Heart right ventricle (tissue), 16 donors: ENCODE measurements around the gene DBI. TPM values are rescaled to one million over a fixed set of nuclear protein-coding genes. Genes with fewer than 3 reads are reported as not detected.

Source experiments
- ATAC-seq, 8 donors: fragments of 200-7000 bp; cut with Tn5 transposase; one replicate each; pipeline ENCODE4 v1.9.1; 2020; ENCODE audit warnings: mild to moderate bottlenecking in 8 of 8, moderate library complexity in 8 of 8, moderate number of reproducible peaks in 1 of 8
- DNase-seq, 2 donors: peaks; one replicate each; pipeline ENCODE4 v3.0.0-alpha.2; 2020
- H3K27ac ChIP-seq, 10 donors: fragments of 200-600 bp; sonication (generic) in 2 of 10; one replicate each; pipeline versions ENCODE4 v1.5.0 to v1.8.0; 2020 to 2022; ENCODE audit warnings: mild to moderate bottlenecking in 3 of 10
- H3K27me3 ChIP-seq, 7 donors: fragments of 200-600 bp; one replicate each; pipeline ENCODE4 v1.8.0; 2021 to 2022; ENCODE audit warnings: mild to moderate bottlenecking in 2 of 7
- H3K36me3 ChIP-seq, 9 donors: fragments of 200-600 bp; sonication (generic) in 1 of 9; one replicate each; pipeline versions ENCODE4 v1.5.0 to v1.8.0; 2020 to 2022; ENCODE audit warnings: mild to moderate bottlenecking in 2 of 9
- H3K4me1 ChIP-seq, 9 donors: fragments of 200-600 bp; sonication (generic) in 1 of 9; one replicate each; pipeline versions ENCODE4 v1.5.0 to v1.8.0; 2020 to 2022; ENCODE audit warnings: mild to moderate bottlenecking in 4 of 9
- H3K4me3 ChIP-seq, 10 donors: fragments of 200-600 bp; sonication (generic) in 2 of 10; one replicate each; pipeline versions ENCODE4 v1.5.0 to v1.8.0; 2020 to 2022; ENCODE audit warnings: mild to moderate bottlenecking in 7 of 10, moderate library complexity in 2 of 10
- H3K9me3 ChIP-seq, 11 donors: fragments of 200-600 bp in 10 of 11; sonication (generic) in 2 of 11; one replicate each; pipeline versions ENCODE4 v1.5.0 to v1.8.0; 2013 to 2022; ENCODE audit warnings: mild to moderate bottlenecking in 2 of 11, control low read depth in 1 of 11, moderate library complexity in 1 of 11
- WGBS, 2 donors: extraction: QIAGEN DNeasy Blood & Tissue Kit; methylation state at CpG; one replicate each; pipeline ENCODE4 v1.1.7; 2013; ENCODE audit warnings: inconsistent platforms in 1 of 2; 5-methylcytosine and 5-hydroxymethylcytosine counted together
- intact Hi-C, 10 donors: fragments of 100-400 bp; cut with DNase I; formaldehyde crosslinking; loops; one replicate each; pipeline versions ENCODE4 v1.11.1 to v1.14.2; 2022
- polyA plus RNA-seq, 2 donors: library from polyadenylated mRNA; stranded (reverse); fragments of 200-250 nt; gene quantifications; one replicate each; pipeline ENCODE4 v1.2.3, GENCODE V29; 2013
- total RNA-seq, 10 donors: library from RNA; stranded (reverse); fragmentation: NEBNext Ultra II Directional in 3 of 10; extraction: Animal tissue kit (Norgen Biotek cat#: 25700) in 3 of 10; gene quantifications; one replicate each; pipeline versions ENCODE4 v1.2.1 to v1.2.4, GENCODE V29; 2021 to 2023
- TF ChIP-seq, protein P1 (sequence below), 9 donors: fragments of 200-600 bp; sonication (generic) in 2 of 9; IDR thresholded peaks; one replicate each; pipeline versions ENCODE4 v1.5.0 to v1.8.0; 2021 to 2022; ENCODE audit warnings: antibody characterized with exemption in 9 of 9, mild to moderate bottlenecking in 5 of 9, moderate library complexity in 1 of 9
- donor health status: Arrhythmogenic right ventricular cardiomyopathy.
- donor health status: ischemic (EF 13 %, LVEDD 7.1; RV severe dilation, severe dysfunction).
- donor health status: healthy with polysubstance abuse.
- donor health status: DM: no; HTN: yes; CAD: no.
- donor health status: DM: no; HTN: no; CAD: no.
- donor health status: ischemic (EF 25% LVEDD 6.9; RV normal size, moderate dysfunction).
- donor health status: ischemic (EF 25% LVEDD 5.7; RV mildly dilated, moderate dysfunction).
- donor health status: healthy.
- donor health status: DM: yes; HTN: yes; CAD: no.
- donor health status: Ischemic cardiomyopathy.
- donor health status: ischemic (EF 35%, LVEDD 5.7; RV mildly dilated, moderate dysfunction).
- donor health status: nonischemic (EF 11% LVEDD 7.7; RV severe dilation, severe dysfunction).
- donor health status: DM: yes; HTN: yes; CAD: no.
- donor health status: PGD.
- donor health status: ischemic (EF 29% LVEDD 5.4; RV normal size, mild dysfunction).
- donor health status: nonischemic (EF 23%, LVEDD 6.1; RV moderate dilation, normal function).

Gene DBI
- total and polyA plus RNA-seq, 12 donors = 195 to 502 (median 274) TPM

GRCh38 chr2:119359774-119360173 is 7.0 kb upstream of the DBI start:
- WGBS, 2 donors = 91 to 93% methylated on average over 6 of the region's 6 CpGs
- TF ChIP-seq, protein P1, sequence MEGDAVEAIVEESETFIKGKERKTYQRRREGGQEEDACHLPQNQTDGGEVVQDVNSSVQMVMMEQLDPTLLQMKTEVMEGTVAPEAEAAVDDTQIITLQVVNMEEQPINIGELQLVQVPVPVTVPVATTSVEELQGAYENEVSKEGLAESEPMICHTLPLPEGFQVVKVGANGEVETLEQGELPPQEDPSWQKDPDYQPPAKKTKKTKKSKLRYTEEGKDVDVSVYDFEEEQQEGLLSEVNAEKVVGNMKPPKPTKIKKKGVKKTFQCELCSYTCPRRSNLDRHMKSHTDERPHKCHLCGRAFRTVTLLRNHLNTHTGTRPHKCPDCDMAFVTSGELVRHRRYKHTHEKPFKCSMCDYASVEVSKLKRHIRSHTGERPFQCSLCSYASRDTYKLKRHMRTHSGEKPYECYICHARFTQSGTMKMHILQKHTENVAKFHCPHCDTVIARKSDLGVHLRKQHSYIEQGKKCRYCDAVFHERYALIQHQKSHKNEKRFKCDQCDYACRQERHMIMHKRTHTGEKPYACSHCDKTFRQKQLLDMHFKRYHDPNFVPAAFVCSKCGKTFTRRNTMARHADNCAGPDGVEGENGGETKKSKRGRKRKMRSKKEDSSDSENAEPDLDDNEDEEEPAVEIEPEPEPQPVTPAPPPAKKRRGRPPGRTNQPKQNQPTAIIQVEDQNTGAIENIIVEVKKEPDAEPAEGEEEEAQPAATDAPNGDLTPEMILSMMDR (IDR thresholded peaks at IDR 0.05) = no peak
- no peaks in the 10 kb centered on the region for H3K27me3 ChIP-seq
- ATAC-seq = no peak
- intact Hi-C loops = loop anchor here in 2 of 10 donors (5.0 to 10.0 kb wide), 2 partner anchors 45 to 47 kb away; no protein-coding TSS in a partner anchor
- no peak for DNase-seq
- H3K4me3 ChIP-seq = no peak overlapping the region
- H3K9me3 ChIP-seq = no peaks in the 10 kb centered on the region
- peaks cover 0 to 52% (median 18%) of the 10 kb centered on the region in 9 donors for H3K4me1 ChIP-seq
- H3K27ac ChIP-seq = peak overlapping the region in 1 of 10 donors; percentile 0
- no peaks in the 10 kb centered on the region for H3K36me3 ChIP-seq

- ATAC-seq = no peak
- Histone ChIP-seq H3K9me3 (no peaks in the 10 kb centered on the region), H3K4me1 (peaks cover 0 to 52% (median 25%) of the 10 kb centered on the region in 9 donors), H3K27ac (no peak overlapping the region), H3K4me3 (no peak overlapping the region), H3K36me3 (no peaks in the 10 kb centered on the region), H3K27me3 (no peaks in the 10 kb centered on the region)
- WGBS, 2 donors = 97 to 100% methylated on average over 2 of the region's 2 CpGs
- intact Hi-C loops = loop anchor here in 2 of 10 donors (5.0 to 10.0 kb wide), 2 partner anchors 46 to 48 kb away; no protein-coding TSS in a partner anchor
- TF ChIP-seq, protein P1 (IDR thresholded peaks at IDR 0.05) = no peak
- no peak for DNase-seq
Measured at GRCh38 chr2:119360423-119360966, 6.3 kb upstream of the DBI start.

- Histone ChIP-seq H3K27ac (peak overlapping the region in 1 of 10 donors; percentile 91), H3K9me3 (no peaks in the 10 kb centered on the region), H3K27me3 (no peaks in the 10 kb centered on the region), H3K4me1 (peaks cover 9 to 57% (median 42%) of the 10 kb centered on the region in 9 donors), H3K36me3 (peaks cover 0 to 19% (median 14%) of the 10 kb centered on the region in 9 donors), H3K4me3 (no peak overlapping the region)
- TF ChIP-seq, protein P1 (IDR thresholded peaks at IDR 0.05) = no peak
- intact Hi-C loops = loop anchor here in 5 of 10 donors (5.0 to 10.0 kb wide), 3 partner anchors 47 to 52 kb away; no protein-coding TSS in a partner anchor
- ATAC-seq (no peak), DNase-seq (no peak)
- WGBS, 2 donors = 93 to 95% methylated on average over 6 of the region's 6 CpGs
Measured at GRCh38 chr2:119364798-119365197, 2.0 kb upstream of the DBI start.

- Histone ChIP-seq H3K4me3 (peak overlapping the region in 8 of 10 donors; percentile 67 to 93 (median 76)), H3K36me3 (peaks cover 0 to 25% (median 16%) of the 10 kb centered on the region in 9 donors), H3K27me3 (no peaks in the 10 kb centered on the region), H3K27ac (peak overlapping the region in 5 of 10 donors; percentile 84 to 95 (median 91)), H3K4me1 (peaks cover 9 to 62% (median 48%) of the 10 kb centered on the region in 9 donors), H3K9me3 (no peaks in the 10 kb centered on the region)
- DNase-seq (no peak), ATAC-seq (no peak)
- intact Hi-C loops = loop anchor here in 4 of 10 donors (5.0 to 10.0 kb wide), 3 partner anchors 48 to 53 kb away; no protein-coding TSS in a partner anchor
- WGBS, 2 donors = 55 to 57% methylated on average over 6 of the region's 6 CpGs
- TF ChIP-seq, protein P1 (IDR thresholded peaks at IDR 0.05) = no peak
Measured at GRCh38 chr2:119365436-119365835, 1.3 kb upstream of the DBI start.
